ENCODE data around the gene CPHXL. TPM values are rescaled to one million over a fixed set of nuclear protein-coding genes. Genes with fewer than 3 reads are reported as not detected.

The CPHXL gene
- total RNA-seq, 1 experiment from 2014 or later: not detected

DNA sequence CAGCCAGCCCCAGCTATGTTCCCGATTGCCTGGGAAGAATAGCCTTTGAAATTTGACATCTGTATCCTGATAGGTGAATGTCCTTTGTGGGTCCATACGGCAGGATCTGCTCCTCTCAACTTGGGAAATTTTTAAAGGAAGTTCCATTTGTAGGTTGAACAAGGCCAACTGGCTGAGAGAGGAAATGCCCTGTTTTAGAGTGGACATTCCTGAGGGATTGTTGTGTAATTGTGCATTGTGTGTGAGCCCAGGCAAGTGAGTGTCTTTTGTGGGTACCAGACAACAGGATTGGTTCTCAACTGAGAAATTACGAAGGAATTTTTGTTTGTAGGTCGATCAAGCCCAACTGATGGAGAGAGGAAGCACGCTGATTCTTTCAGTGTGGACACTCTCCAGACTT is 46.9 kb downstream of the CPHXL start:
- Histone ChIP-seq H3K9me3 (replicated peaks) (no peaks in the 10 kb centered on the region), H3K36me3 (no peaks in the 10 kb centered on the region), H3K4me1 (replicated peaks) (no peaks in the 10 kb centered on the region), H3K27me3 (replicated peaks) (no peaks in the 10 kb centered on the region), H3K27ac (no peak overlapping the region), H3K4me3 (no peak overlapping the region)
- DNase-seq (ENCODE audit: low read depth in 1 of 2, low spot score in 2 of 2): no peak

DNA sequence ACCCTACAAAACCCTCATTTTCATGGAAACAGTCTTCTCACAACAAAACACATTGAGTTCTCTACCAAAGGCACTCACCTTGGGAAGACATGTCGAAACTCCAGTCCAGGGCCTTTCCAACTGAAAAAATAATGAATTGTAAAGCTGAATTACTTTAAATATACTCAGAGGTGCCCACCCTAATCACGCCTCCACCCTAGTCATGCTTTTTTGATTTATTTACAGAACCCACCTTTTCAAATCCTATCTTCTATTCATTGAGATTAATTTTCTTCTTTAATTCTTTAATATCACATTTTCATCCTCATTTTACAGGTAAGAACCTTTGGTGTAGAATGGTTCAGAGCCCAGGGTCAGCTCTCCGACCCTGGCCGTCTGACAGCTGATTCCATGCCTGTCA is 49.4 kb downstream of the CPHXL start, which contains the start of gene CPHXL2:
Gene CPHXL2, minus strand, starts transcription at position 101 of the 400 bp plus-strand sequence. Its CDS starts 10 bp downstream, at position 91.
- H3K9me3 ChIP-seq (replicated peaks): no peaks in the 10 kb centered on the region
- H3K36me3 ChIP-seq: no peaks in the 10 kb centered on the region
- DNase-seq (ENCODE audit: low read depth in 1 of 2, low spot score in 2 of 2): no peak
- H3K27ac ChIP-seq: no peak within 1 kb of the TSS
- no peaks in the 10 kb centered on the region for H3K27me3 ChIP-seq (replicated peaks)
- no peak within 1 kb of the TSS for H3K4me3 ChIP-seq
- H3K4me1 ChIP-seq (replicated peaks): no peaks in the 10 kb centered on the region

GRCh38 chr16:75667503-75667902 is 58.8 kb downstream of the CPHXL start:
- Histone ChIP-seq H3K27me3 (replicated peaks) (no peaks in the 10 kb centered on the region), H3K9me3 (replicated peaks) (no peaks in the 10 kb centered on the region), H3K27ac (no peak overlapping the region), H3K4me3 (no peak overlapping the region), H3K4me1 (replicated peaks) (no peaks in the 10 kb centered on the region), H3K36me3 (no peaks in the 10 kb centered on the region)
- DNase-seq (ENCODE audit: low read depth in 1 of 2, low spot score in 2 of 2): no peak

Other genes with a start within 250 kb of the CPHXL start
- not detected in 2 replicates for gene CHST6, start 231.0 kb downstream of the CPHXL start, total RNA-seq (2014; rRNA removed; shearing (Covaris generic))
- gene CHST5, start 190.4 kb downstream of the CPHXL start, total RNA-seq (2014; rRNA removed; shearing (Covaris generic)): 0.08 TPM in 1 of 2 replicates, not detected in the other
- 1.9 and 7.0 TPM in 2 replicates for gene TMEM231, start 170.2 kb downstream of the CPHXL start, total RNA-seq (2014; rRNA removed; shearing (Covaris generic))
- 52.7 and 69.3 TPM in 2 replicates for gene GABARAPL2, start 160.1 kb downstream of the CPHXL start, total RNA-seq (2014; rRNA removed; shearing (Covaris generic))
- 49.2 and 62.0 TPM in 2 replicates for gene ADAT1, start 103.2 kb downstream of the CPHXL start, total RNA-seq (2014; rRNA removed; shearing (Covaris generic))
- 156 and 232 TPM in 2 replicates for gene KARS1, start 78.8 kb downstream of the CPHXL start, total RNA-seq (2014; rRNA removed; shearing (Covaris generic))
- gene TERF2IP, start 78.7 kb downstream of the CPHXL start, total RNA-seq (2014; rRNA removed; shearing (Covaris generic)): 75.5 and 83.2 TPM in 2 replicates
- gene CPHXL2, start 49.5 kb downstream of the CPHXL start, total RNA-seq (2014; rRNA removed; shearing (Covaris generic)): not detected in 2 replicates
- gene DUXB, start 25.0 kb downstream of the CPHXL start, total RNA-seq (2014; rRNA removed; shearing (Covaris generic)): not detected in 2 replicates